ENCODE data around the gene MTHFR. TPM values are rescaled to one million over a fixed set of nuclear protein-coding genes. Genes with fewer than 3 reads are reported as not detected.

The MTHFR gene
- total and polyA plus RNA-seq, 8 donors: 9.6 to 19.1 (median 15.6) TPM

DNA sequence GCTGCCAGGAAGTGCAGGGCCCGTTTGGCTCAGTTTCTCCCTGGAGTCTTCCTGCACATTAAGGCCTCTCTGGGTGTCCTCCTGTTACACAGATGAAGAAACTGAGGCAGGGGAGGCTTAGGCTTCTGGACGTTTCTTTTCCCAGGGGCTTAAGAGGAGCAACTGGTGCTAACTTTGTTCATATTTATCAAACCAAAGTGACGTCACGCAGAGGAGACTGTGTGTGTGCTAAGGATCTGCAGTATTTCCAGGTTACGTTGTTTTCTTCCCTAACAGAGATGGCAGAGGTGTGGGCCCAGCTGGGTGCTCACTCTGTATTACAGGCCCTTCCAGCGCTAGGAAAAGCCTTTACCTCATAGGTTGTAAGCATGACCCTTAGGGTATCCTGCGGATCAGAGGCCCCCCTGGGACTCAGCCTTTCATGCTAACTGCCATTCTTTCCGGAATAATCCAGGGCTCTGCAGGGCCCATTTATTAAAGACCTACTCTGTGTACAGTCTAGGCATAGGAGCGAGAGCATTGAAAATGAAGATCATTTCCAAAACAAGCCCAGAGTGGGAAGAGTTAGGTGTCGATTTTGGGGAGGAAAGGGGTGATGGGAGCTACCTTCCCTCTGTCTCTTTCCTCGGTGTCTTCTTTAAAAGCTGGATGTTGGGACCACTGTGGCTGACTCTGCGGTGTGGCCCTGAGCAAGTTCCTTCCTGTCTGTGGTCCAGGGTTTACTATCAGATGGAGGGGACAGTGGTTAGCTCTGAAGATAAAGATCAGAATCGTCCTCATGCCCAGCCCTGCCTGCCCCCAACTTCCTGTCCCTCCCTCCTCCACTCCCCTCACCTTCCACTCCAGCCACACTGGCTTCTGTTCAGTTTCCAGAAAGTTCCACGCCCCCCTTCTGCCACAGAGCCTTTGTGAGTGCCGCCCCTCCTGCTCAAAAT is 65.2 kb downstream of the MTHFR start:
- no peak overlapping the region for H3K4me3 ChIP-seq
- WGBS, 2 donors: 73 to 81% methylated on average over 15 of the region's 15 CpGs
- no peak for FAIRE-seq

DNA sequence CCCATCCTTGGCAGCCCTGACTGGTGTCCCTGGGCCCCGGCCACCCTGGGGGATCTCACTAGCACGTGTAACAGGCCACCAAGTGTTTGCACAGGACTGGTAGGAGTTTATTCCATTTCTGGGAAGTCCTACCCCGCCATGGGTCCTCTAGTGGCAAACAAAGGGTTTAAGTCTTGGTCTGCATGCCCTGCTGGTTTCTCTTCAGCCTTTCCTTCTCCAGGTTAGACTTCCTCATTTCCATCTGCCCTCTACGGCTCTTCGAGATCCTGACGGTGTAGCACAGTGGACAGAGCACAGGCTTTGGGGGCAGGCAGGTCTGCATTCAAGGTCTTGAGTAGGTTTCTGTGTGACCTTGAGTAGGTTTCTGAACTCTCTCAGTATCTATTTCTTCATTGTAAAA is 67.0 kb downstream of the MTHFR start:
- Histone ChIP-seq H3K27ac (no peak overlapping the region), H3K27me3 (no peaks in the 10 kb centered on the region), H3K9me3 (no peaks in the 10 kb centered on the region), H3K4me3 (no peak overlapping the region), H3K4me1 (peaks cover 5 to 16% (median 6%) of the 10 kb centered on the region in 3 donors), H3K36me3 (no peaks in the 10 kb centered on the region)
- 80 to 85% methylated on average over 6 of the region's 6 CpGs for WGBS, 2 donors
- TF ChIP-seq, protein P1, sequence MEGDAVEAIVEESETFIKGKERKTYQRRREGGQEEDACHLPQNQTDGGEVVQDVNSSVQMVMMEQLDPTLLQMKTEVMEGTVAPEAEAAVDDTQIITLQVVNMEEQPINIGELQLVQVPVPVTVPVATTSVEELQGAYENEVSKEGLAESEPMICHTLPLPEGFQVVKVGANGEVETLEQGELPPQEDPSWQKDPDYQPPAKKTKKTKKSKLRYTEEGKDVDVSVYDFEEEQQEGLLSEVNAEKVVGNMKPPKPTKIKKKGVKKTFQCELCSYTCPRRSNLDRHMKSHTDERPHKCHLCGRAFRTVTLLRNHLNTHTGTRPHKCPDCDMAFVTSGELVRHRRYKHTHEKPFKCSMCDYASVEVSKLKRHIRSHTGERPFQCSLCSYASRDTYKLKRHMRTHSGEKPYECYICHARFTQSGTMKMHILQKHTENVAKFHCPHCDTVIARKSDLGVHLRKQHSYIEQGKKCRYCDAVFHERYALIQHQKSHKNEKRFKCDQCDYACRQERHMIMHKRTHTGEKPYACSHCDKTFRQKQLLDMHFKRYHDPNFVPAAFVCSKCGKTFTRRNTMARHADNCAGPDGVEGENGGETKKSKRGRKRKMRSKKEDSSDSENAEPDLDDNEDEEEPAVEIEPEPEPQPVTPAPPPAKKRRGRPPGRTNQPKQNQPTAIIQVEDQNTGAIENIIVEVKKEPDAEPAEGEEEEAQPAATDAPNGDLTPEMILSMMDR (IDR thresholded peaks at IDR 0.05): no peak
- intact Hi-C loops (cut with DNase I): no loop called here
- FAIRE-seq (no peak), ATAC-seq (no peak), DNase-seq (no peak)

More for the DNA sequence above, 65.2 kb downstream of the MTHFR start:
- intact Hi-C loops (cut with DNase I): no loop called here
- peaks cover 6 to 21% (median 7%) of the 10 kb centered on the region in 3 donors for H3K4me1 ChIP-seq
- ATAC-seq (no peak), DNase-seq (no peak)
- no peaks in the 10 kb centered on the region for H3K9me3 ChIP-seq
- H3K27me3 ChIP-seq: no peaks in the 10 kb centered on the region
- TF ChIP-seq, protein P1 (IDR thresholded peaks at IDR 0.05): no peak
- no peak overlapping the region for H3K27ac ChIP-seq
- H3K36me3 ChIP-seq: no peaks in the 10 kb centered on the region

DNA sequence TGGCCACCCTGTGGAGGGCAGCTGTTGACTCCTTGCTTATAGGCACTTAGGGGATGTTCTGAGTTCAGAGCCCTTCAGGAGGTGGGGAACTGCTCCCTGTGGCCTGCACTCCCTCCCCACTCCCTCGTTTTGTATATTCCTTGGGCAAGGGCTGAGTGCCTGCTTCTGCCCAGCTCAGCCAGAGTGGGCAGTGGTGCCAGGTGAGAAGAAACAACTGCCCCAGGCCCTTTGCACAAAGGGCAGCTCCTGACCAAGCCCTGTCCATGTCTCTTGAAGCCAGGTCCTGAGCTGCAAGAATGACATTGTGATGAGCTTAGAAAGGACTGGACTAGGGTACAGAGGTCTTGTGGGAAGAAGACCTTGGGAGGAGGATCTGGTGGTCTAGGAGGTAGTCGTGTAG is 67.7 kb downstream of the MTHFR start:
- no peak for ATAC-seq

DNA sequence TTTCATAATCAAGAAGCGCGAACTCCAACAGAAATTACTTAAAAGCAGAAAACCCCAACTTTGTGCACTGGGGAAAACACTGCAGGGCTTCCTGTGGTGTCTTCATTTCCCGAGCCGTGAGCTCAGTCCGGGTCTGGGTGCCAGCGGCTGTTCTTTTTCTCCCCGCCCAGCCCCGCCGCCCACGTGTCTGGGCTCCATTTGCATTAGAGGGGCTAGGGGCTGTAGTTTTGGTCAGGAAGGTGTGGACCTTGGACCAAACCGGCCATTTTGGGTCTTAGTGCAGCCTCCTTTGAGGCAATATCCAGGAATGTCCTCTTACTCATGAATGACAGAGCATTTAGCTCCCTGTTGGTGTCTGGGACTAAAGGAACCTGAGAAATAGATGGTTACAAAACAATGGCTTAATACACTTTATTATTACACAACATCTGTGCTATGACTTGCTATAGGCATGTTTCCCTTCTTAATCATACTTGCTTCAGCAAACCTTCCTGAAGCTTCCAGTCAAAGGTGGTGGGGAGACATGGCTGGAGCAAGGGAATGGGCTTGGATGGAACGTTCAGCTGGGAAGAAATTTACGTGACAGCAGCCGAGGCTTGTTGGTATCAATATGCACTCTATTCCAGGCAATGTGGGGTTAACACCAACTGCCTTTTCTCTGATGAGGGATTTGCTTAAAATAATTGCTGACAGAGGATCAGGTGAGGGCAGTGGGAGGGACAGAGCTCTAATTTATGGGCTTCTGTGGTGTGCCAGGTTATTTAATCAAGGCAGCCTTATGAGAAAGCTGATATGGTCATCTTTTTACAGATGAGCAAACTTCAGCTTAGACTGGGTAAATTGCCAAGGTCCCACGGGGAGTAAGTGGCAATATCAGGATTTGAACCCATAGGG is 68.8 kb downstream of the MTHFR start:
- 8% methylated on average over 15 of the region's 15 CpGs for WGBS, 2 donors
- Histone ChIP-seq H3K9me3 (no peaks in the 10 kb centered on the region), H3K36me3 (no peaks in the 10 kb centered on the region), H3K4me3 (peak overlapping the region; percentile 55 to 84 (median 72)), H3K4me1 (peaks cover 5 to 13% (median 6%) of the 10 kb centered on the region in 3 donors), H3K27me3 (no peaks in the 10 kb centered on the region), H3K27ac (peak overlapping the region; percentile 45 to 85 (median 69))
- ATAC-seq (peak; percentile 63 to 74 (median 68)), FAIRE-seq (no peak), DNase-seq (peak in 3 of 6 donors; percentile 43 to 65 (median 52))
- TF ChIP-seq, protein P1 (IDR thresholded peaks at IDR 0.05): no peak
- intact Hi-C loops (cut with DNase I): no loop called here

More for the DNA sequence above, 67.7 kb downstream of the MTHFR start:
- DNase-seq (no peak), FAIRE-seq (no peak)
- intact Hi-C loops (cut with DNase I): no loop called here
- Histone ChIP-seq H3K4me1 (peaks cover 5 to 16% (median 6%) of the 10 kb centered on the region in 3 donors), H3K27me3 (no peaks in the 10 kb centered on the region), H3K36me3 (no peaks in the 10 kb centered on the region), H3K27ac (no peak overlapping the region), H3K4me3 (no peak overlapping the region), H3K9me3 (no peaks in the 10 kb centered on the region)
- 83 to 90% methylated on average over 2 of the region's 2 CpGs for WGBS, 2 donors
- TF ChIP-seq, protein P1 (IDR thresholded peaks at IDR 0.05): no peak
